Measurements from ENCODE around the gene HOXB3.

The HOXB3 gene

DNA sequence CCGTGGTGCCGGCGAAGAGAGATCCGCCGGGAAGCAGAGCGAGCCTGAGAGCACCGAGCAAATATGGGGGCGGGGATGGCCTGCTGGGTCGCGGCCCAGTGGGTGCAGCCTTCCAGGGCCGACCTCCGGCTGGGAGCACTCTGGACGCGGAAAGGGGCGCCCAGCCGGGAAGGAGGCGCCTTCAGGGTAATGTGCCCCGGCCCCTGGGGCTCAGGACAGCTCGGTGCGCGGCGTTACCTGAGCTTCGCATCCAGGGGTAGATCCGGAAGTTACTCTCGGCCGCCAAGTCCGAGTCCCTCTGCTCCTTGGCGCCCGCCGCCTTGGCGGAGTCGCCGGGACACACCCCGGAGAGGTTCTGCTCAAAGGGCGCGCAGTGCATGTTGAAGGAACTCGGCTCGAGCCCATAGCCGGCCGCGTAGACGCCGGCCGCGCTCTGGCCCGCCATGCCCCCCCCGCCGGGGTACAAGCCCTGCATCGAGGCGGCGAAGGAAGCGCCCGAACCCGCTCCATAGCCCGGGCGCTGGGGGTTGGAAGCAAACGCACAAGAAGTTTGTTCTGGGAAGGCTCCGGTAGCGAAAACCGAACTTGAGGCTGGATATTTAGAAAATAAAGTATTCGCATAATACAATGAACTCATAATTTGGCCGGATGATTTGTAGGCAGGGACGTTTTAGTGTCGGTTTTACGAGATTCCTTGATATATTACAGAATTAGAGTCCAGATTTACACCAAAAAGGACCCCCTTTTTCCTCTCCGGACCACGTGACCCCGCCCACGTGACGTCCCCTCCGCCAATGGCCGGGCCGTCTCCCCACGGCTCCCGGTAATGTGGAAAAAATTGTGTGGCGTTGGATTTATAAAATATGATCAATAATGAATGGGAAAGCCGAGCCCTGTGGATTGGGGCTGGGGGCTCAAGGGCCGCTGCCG, 20.5 kb upstream of the HOXB3 start, which contains the start of gene HOXB7:
HOXB7 (minus strand) TSS at position 736 of the 930 bp plus-strand sequence; CDS start at position 637, 99 bp downstream.
- peaks cover 32% of the 10 kb centered on the region for H3K4me1 Mint-ChIP-seq (ENCODE audit: low read depth)
- no peaks in the 10 kb centered on the region for H3K9me3 Mint-ChIP-seq
- peaks cover 82% of the 10 kb centered on the region for H3K27me3 Mint-ChIP-seq (ENCODE audit: low read depth)
- H3K4me3 Mint-ChIP-seq: peak within 1 kb of the TSS; percentile 91
- no peaks in the 10 kb centered on the region for H3K36me3 Mint-ChIP-seq (ENCODE audit: low read depth)
- H3K27ac Mint-ChIP-seq: peak within 1 kb of the TSS; percentile 50

DNA sequence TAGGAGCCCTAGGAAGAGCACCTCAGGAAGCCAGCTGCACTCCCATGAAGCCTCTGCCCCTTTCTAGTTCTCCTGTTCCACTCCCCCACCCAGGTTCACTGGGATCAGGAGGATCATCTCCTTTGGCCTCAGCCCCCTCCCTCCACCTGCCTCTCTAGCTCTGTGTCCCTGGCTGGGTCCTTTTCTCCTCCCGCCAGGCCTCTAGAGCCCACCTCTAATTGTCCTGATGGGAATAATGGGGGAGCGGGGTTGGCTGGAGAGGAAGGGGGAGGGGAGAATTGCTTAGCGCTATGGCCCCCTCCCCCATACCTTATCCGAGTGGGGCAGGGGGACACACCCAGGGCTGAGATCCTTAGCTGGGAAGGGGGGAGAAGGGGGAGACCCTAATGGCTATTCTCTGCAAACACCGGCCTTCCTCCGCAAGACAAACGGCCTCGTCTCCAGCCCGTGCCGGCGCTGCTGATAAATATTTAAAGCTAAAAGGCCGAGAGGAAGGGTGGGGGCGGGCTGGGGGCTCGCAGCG, 19.8 kb upstream of the HOXB3 start:
- peaks cover 30% of the 10 kb centered on the region for H3K4me1 Mint-ChIP-seq (ENCODE audit: low read depth)
- H3K27me3 Mint-ChIP-seq (ENCODE audit: low read depth): peaks cover 81% of the 10 kb centered on the region

DNA sequence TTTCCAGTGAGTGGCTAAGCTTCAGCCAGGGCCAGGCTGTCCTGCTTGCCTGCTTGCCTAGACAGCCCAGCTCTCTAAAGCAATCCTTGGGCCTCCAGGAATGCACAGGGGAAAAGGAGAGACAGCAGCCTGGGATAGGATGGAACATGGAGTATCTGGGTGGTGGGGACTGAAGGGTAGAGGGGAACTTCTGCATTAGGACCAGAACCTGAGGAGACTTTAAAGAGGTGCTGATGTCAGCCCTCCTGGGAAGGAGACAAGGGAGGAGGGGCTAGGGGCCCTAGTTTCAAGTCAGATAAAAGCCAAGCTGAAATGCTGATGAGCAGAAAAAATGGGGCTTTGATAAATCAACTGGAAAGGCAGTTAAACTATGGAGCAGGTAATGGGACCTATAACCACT, 19.0 kb upstream of the HOXB3 start:
- no peak overlapping the region for H3K27ac Mint-ChIP-seq
- peaks cover 81% of the 10 kb centered on the region for H3K27me3 Mint-ChIP-seq (ENCODE audit: low read depth)
- H3K9me3 Mint-ChIP-seq: no peaks in the 10 kb centered on the region
- H3K4me1 Mint-ChIP-seq (ENCODE audit: low read depth): peaks cover 28% of the 10 kb centered on the region
- peak overlapping the region; percentile 29 for H3K4me3 Mint-ChIP-seq
- H3K36me3 Mint-ChIP-seq (ENCODE audit: low read depth): no peaks in the 10 kb centered on the region

More for the DNA sequence above, 19.8 kb upstream of the HOXB3 start:
- Mint-ChIP-seq H3K9me3 (no peaks in the 10 kb centered on the region), H3K36me3 (ENCODE audit: low read depth) (no peaks in the 10 kb centered on the region), H3K4me3 (peak overlapping the region; percentile 60), H3K27ac (no peak overlapping the region)

DNA sequence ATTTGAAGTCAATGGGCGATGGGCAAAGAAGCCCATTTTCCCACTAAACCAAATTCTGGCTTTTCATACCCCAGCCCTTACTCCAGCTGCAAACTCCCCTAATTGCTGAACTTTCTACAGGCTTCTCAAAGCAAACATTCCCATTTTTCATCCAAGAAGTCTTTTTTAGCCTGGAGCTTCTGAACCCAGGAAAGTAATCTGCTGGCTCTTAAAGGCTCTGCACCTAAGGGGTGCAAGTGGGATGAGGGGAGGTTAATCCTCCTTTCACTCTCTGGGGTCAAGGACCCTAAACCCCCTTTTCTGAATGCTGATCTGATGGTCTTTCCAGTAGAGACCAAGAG, 18.4 kb upstream of the HOXB3 start:
- Mint-ChIP-seq H3K27ac (no peak overlapping the region), H3K4me3 (no peak overlapping the region), H3K4me1 (ENCODE audit: low read depth) (peaks cover 25% of the 10 kb centered on the region), H3K9me3 (no peaks in the 10 kb centered on the region), H3K27me3 (ENCODE audit: low read depth) (peaks cover 80% of the 10 kb centered on the region), H3K36me3 (ENCODE audit: low read depth) (no peaks in the 10 kb centered on the region)

DNA sequence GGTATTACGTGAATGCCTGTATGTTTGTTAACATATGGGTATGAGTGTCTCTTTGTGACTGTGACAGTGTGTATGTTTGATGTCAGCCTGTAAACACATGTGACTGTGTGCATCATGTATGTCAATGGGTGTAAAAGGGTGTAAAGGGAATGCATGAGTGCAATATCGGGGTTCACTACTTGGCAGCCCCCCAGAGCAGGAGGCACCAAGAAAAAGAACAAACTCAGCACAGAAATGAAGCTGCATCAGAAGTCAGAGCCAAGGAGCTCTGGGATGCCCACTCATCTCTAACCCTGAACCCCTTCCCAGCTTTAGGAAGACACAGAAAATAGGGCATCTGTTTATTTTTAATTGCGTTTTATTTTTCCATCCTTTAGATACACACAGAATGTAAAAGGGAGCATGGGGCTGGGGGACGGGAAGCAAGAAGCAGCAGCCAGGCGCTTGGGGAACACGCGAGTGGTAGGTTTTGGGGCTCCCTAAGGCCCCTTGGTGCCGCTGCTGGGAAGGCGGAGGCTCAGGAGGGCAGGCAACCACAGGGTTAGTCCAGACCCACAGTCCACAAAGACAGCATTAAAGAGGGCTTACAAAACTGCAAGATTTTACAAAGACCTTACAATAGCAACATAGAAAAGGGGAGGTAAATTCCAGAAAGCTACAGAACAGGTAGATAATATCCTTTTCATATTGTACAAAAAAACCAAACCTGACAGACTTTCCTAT, 17.0 kb upstream of the HOXB3 start:
- H3K27me3 Mint-ChIP-seq (ENCODE audit: low read depth): peaks cover 82% of the 10 kb centered on the region
- H3K36me3 Mint-ChIP-seq (ENCODE audit: low read depth): no peaks in the 10 kb centered on the region
- no peaks in the 10 kb centered on the region for H3K9me3 Mint-ChIP-seq
- peaks cover 20% of the 10 kb centered on the region for H3K4me1 Mint-ChIP-seq (ENCODE audit: low read depth)
- H3K27ac Mint-ChIP-seq: no peak overlapping the region
- H3K4me3 Mint-ChIP-seq: no peak overlapping the region

DNA sequence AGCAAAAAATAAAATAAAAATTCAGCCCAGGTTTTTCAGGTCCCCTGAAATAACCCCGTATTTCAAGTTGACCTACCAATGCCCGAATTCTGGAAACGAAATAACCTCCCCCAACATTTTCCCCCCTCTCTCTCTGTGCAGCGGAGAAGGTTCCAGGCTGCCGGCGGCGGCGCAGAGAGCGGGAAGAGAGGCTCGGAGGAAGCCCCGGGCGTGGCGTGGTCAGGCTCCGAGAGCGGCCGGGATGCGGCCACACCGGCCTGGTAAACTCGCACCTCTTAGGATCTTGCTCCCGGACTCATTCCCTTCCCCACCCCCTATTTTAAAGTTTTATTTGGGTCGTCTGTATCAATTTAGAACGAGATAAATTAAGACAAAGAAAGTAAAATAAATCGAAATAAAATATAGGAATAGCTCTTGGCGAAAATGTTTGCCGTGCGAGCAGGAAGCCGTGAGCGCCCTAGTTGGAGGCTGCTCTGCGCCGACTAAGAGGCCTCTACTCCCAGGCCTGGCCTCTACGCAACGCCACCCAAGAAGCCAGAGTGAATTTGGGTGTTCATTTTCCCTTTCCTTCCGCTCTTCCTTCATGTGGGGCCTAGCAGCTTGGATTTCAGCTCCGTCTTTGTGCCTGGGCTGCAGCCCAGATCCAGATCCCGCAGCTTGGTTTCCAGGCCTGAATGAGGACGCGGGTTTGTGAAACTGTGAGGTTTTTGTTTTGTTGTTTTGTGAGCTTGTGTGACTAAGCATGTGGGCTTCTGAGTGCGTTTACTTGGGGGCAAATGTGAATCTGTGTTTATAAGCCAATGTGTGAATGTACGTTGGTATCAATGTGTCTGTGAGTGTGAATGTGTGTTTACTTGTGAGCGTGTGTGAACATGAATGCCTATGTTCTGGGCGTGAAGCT, 16.2 kb upstream of the HOXB3 start:
- H3K27me3 Mint-ChIP-seq (ENCODE audit: low read depth): peaks cover 84% of the 10 kb centered on the region
- H3K27ac Mint-ChIP-seq: no peak overlapping the region
- no peaks in the 10 kb centered on the region for H3K9me3 Mint-ChIP-seq
- no peaks in the 10 kb centered on the region for H3K36me3 Mint-ChIP-seq (ENCODE audit: low read depth)
- H3K4me3 Mint-ChIP-seq: no peak overlapping the region
- peaks cover 18% of the 10 kb centered on the region for H3K4me1 Mint-ChIP-seq (ENCODE audit: low read depth)

DNA sequence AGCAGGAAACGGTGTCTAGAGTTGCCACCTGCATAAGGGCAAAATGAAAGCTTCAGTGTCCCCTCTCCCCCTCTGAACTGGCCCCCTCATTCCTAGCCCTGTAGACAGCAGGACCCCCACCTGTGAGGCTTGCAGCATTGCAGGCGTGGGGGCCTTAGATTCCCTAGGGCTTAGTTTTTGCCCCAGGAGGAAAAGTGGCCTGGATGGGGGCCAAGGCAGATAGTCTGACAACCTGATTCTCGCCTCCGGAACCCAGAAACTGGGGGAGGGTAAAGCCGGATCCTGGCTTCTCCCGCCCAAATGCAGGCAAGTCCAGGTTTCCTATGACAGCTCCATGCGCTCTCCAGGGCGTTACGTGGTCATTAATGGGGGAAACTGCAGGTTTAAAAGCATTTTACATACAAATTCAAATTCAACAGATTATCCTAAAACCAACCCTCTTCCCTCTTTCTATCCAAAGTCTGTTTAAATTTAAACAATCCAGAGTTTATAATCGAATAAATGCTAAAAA, 15.4 kb upstream of the HOXB3 start:
- H3K4me1 Mint-ChIP-seq (ENCODE audit: low read depth): peaks cover 11% of the 10 kb centered on the region
- H3K27ac Mint-ChIP-seq: no peak overlapping the region
- H3K36me3 Mint-ChIP-seq (ENCODE audit: low read depth): no peaks in the 10 kb centered on the region
- H3K27me3 Mint-ChIP-seq (ENCODE audit: low read depth): peaks cover 86% of the 10 kb centered on the region
- H3K4me3 Mint-ChIP-seq: no peak overlapping the region
- H3K9me3 Mint-ChIP-seq: no peaks in the 10 kb centered on the region

DNA sequence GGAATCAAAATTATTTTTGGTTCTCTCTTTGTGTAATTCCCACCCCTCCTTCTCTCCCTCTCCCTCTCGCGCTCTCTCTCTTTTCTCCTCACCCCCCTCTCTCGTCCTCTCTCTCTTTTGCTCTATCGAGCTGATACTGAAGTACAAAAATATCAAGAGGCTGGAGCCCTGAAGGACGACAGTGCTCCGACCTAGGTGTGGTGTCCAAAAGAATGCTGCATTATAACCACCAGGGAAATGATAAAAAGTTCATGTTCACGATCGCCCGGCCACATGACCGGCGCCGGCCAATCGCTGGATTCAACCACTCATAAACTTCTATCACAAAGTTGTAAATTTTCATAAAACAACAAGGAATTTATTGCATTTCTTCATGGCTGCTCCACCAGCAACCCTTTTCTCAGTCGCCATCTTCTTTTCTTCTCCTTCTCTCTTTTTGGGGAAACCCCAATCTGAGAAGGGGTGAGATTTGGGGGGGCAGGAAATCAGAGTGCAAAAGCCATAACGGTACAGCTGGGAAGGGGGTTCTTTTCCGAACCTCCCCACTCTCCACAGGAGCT, 14.8 kb upstream of the HOXB3 start, which contains the start of gene HOXB6:
HOXB6 (minus strand) TSS at position 217 of the 560 bp plus-strand sequence. CDS start 6,836 bp downstream, outside the sequence.
- Mint-ChIP-seq H3K9me3 (no peaks in the 10 kb centered on the region), H3K27me3 (ENCODE audit: low read depth) (peaks cover 92% of the 10 kb centered on the region), H3K4me3 (no peak within 1 kb of the TSS), H3K27ac (no peak within 1 kb of the TSS), H3K4me1 (ENCODE audit: low read depth) (peaks cover 11% of the 10 kb centered on the region), H3K36me3 (ENCODE audit: low read depth) (no peaks in the 10 kb centered on the region)

DNA sequence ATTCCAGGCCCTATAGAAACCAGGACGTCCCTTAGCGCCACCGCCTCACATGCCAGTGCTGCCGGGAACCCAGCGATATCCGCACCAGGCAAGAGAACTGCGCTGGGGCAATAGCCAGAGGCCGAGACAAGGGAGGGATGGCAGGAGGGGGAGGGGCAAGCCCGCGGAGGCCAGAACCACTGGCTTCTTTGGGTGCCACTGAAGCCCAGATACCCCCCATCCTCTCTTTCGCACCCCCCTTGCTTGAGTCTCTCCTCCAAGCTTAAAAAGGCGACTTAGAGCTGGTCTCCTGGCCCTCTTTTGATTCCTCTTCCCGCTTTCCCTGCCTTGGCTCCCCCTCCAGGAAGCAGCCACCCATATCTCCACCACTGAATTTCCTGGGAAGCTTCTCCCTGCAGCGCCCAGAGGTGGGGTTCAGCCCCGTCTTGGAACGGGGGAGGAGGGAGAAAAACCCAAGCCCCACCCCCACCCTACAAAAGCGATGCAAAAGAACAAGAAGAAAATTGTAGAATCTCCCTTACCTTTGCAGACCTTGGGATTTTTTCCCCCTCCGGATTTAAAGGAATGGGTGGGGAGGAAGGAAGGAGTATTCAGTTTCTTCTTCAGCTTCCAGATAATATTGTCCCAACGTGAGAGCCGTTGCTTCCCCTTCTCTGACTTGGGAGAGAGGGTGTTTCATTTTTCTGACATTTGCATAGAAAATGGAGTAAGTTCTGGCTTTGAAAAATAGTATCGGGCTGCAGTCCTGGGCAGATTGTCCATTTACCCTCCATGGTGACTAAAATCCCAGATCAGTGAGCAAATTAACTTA, 14.1 kb upstream of the HOXB3 start:
- H3K36me3 Mint-ChIP-seq (ENCODE audit: low read depth): no peaks in the 10 kb centered on the region
- H3K4me1 Mint-ChIP-seq (ENCODE audit: low read depth): peaks cover 8% of the 10 kb centered on the region
- no peak overlapping the region for H3K4me3 Mint-ChIP-seq
- no peaks in the 10 kb centered on the region for H3K9me3 Mint-ChIP-seq
- H3K27ac Mint-ChIP-seq: no peak overlapping the region
- H3K27me3 Mint-ChIP-seq (ENCODE audit: low read depth): peaks cover 92% of the 10 kb centered on the region

DNA sequence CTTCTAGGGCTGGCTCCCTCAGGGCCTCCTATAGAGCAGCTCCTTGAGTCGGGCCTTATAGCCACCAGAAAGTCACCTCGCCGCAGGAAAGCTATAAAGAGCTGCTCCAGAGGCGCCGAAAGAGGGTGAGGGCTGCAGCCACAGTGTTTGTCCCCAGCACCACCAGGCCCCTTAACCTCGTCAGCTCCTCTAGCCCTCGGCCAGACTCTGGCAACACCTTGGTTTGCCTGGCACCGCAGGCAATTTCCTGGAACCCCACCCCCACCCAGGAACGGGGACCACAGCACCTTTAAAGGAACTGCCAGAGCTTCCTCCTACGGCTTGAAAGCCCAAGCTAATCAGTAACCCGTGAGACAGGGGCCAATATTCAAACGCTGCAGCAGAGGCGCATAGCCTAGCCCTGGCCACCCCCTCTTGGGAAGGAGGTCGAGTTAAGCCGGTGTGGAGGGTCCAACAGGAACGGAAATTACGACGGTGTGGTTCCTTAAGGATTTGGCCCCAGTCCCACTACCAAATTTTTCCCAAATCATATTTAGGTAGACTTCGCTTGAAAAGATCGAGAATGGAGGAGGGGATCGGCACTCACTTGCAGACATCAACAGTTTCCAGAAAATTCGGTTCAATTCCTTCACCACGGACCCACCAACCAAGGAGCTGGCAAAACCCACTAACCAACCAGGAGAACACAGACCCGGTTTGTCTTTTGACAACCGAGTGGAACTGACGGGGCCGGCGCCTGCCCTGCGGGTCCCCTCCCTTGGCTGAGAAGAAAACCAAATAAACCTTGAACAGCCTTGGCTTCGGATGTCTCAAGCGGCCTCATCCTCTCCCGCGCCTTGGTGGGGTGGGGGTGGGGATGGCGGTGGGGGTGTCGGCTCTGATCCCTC, 11.7 kb upstream of the HOXB3 start:
- Mint-ChIP-seq H3K4me1 (ENCODE audit: low read depth) (peaks cover 24% of the 10 kb centered on the region), H3K27me3 (ENCODE audit: low read depth) (peaks cover 94% of the 10 kb centered on the region), H3K4me3 (no peak overlapping the region), H3K9me3 (no peaks in the 10 kb centered on the region), H3K36me3 (ENCODE audit: low read depth) (no peaks in the 10 kb centered on the region), H3K27ac (no peak overlapping the region)

DNA sequence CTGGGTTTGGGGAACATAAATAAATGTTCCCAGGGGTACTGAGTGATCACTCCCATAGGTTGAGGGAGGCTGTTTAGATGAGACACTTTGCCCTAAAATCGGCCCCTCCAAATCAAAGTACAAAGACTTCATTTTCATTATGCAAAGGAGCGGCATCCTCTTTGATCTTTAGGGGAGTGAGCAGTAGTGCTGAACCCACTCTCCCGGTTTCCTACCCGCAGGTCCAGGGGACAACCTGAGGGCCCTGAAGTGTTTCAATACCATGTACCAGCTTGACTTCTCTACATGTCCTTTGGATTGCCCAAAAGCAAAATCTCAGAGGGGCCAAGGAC, 11.1 kb upstream of the HOXB3 start:
- Mint-ChIP-seq H3K27ac (no peak overlapping the region), H3K36me3 (ENCODE audit: low read depth) (no peaks in the 10 kb centered on the region), H3K4me3 (no peak overlapping the region), H3K9me3 (no peaks in the 10 kb centered on the region), H3K4me1 (ENCODE audit: low read depth) (peaks cover 30% of the 10 kb centered on the region), H3K27me3 (ENCODE audit: low read depth) (peaks cover 95% of the 10 kb centered on the region)

DNA sequence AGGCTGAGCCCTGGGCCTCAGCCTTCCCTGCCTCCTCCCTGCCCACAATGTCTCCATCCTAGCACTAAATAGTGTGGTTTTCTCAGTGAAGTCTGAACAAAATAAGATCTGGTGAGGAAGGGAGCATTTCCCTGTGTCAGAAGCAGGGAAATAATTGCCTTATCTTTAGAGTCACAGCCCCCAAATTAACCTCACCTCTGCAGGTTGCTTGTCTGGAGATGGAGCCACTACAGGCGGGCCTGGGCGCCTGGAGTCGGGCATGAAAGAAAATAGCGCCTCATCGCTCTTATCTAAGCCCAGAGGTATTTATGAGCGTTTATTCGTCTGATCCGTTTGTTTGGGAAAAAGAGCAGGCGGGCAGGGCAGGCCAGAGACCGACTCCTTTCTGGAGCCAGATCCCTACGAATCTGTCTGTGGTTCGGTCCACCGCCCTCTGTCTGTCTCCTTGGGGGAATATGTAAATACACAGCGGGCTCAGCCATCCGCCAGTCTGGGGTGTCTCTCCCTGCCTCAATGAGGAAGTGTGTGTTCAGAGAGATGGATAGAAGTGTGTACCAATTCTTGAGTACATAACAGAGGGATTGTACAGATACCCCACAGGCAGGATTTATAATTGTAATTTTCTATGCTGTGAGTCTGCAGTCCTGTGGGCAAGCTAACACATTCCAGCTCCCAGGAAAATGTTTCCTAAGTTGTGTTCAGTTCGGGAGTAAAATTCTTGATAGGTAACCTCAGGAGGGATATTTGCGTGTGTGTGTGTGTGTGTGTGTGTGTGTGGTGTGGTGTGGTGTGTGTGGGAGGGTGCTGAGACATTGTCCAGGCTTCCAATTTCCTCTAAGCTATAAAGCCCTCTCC, 10.4 kb upstream of the HOXB3 start:
- Mint-ChIP-seq H3K4me3 (no peak overlapping the region), H3K4me1 (ENCODE audit: low read depth) (peaks cover 31% of the 10 kb centered on the region), H3K36me3 (ENCODE audit: low read depth) (no peaks in the 10 kb centered on the region), H3K27me3 (ENCODE audit: low read depth) (peaks cover 97% of the 10 kb centered on the region), H3K9me3 (no peaks in the 10 kb centered on the region), H3K27ac (no peak overlapping the region)
